ENCODE measurements around the gene TRABD2B. TPM values are rescaled to one million over a fixed set of nuclear protein-coding genes. Genes with fewer than 3 reads are reported as not detected.

The TRABD2B gene
- total and polyA plus RNA-seq, 2 of the 4 experiments (the other 2 are of a cell fraction) = not detected

GRCh38 chr1:47777322-47777721, 219.9 kb downstream of the TRABD2B start:
- Histone ChIP-seq H3K9me1 (ENCODE audit: insufficient read depth, low read length) (no peaks in the 10 kb centered on the region), H3K18ac (ENCODE audit: low read depth, low read length) (no peak overlapping the region), H4K5ac (ENCODE audit: low read depth, low read length) (no peak overlapping the region), H4K91ac (ENCODE audit: insufficient read depth, low read depth, low read length) (no peak overlapping the region), H2BK15ac (ENCODE audit: low read depth, low read length) (no peak overlapping the region), H3K4me1 (ENCODE audit: control insufficient read depth, insufficient read depth, low read length) (no peaks in the 10 kb centered on the region), H4K20me1 (ENCODE audit: insufficient read depth, low read length) (no peaks in the 10 kb centered on the region), H3K27me3 (ENCODE audit: control insufficient read depth, insufficient read depth, low read length) (no peaks in the 10 kb centered on the region), H2AK5ac (ENCODE audit: low read depth, low read length) (no peak overlapping the region), H3K27ac (ENCODE audit: insufficient read depth, low read length) (no peak overlapping the region), H2BK120ac (ENCODE audit: low read depth, low read length) (no peak overlapping the region), H3K23ac (ENCODE audit: low read depth, low read length) (no peak overlapping the region), H3K14ac (replicated peaks; ENCODE audit: low read depth, low read length) (no peak overlapping the region), H2AK9ac (replicated peaks; ENCODE audit: low read depth, low read length, poor library complexity) (no peak overlapping the region), H2AFZ (replicated peaks; ENCODE audit: low read length, poor library complexity) (no peak overlapping the region), H3K9ac (ENCODE audit: low read depth, low read length) (no peak overlapping the region), H3K79me1 (ENCODE audit: low read depth in 1 of 2, low read length in 2 of 2) (no peaks in the 10 kb centered on the region), H2BK20ac (ENCODE audit: low read depth, low read length) (no peak overlapping the region), H3K4me2 (ENCODE audit: low read depth, low read length) (no peak overlapping the region), H3K4me3 (ENCODE audit: insufficient read depth, low read depth, low read length) (no peak overlapping the region), H3K9me3 (ENCODE audit: control insufficient read depth, insufficient read depth, low read length) (no peaks in the 10 kb centered on the region), H4K8ac (ENCODE audit: low read depth in 2 of 2, low read length in 2 of 2) (no peak overlapping the region), H3K4ac (ENCODE audit: low read depth, low read length) (no peak overlapping the region), H3K36me3 (ENCODE audit: control insufficient read depth, insufficient read depth, low read length) (no peaks in the 10 kb centered on the region), H2BK5ac (ENCODE audit: low read depth, low read length, poor library complexity, severe bottlenecking) (no peak overlapping the region), H3K56ac (ENCODE audit: extremely low read depth, insufficient read depth, low read length) (no peak overlapping the region)
- ChIA-PET CTCF (no interaction called here), POLR2A (ENCODE audit: unreplicated experiment) (no interaction called here)
- DNase-seq (no peak), ATAC-seq (ENCODE audit: low read depth) (no peak)
- dilution Hi-C loops (cut with HindIII; ENCODE audit: low sequenced_read_pairs, unreplicated experiment) (no loop called here), in situ Hi-C loops (cut with MboI; ENCODE audit: low sequenced_read_pairs) (no loop called here), intact Hi-C loops (cut with micrococcal nuclease) (no loop called here)
- TF ChIP-seq MAZ (IDR thresholded peaks at IDR 0.05; ENCODE audit: borderline replicate concordance, low read depth, low read length) (no peak), BHLHE40 (IDR thresholded peaks at IDR 0.05; ENCODE audit: low read depth, low read length) (no peak), FOS (IDR thresholded peaks at IDR 0.05; ENCODE audit: low read depth, low read length) (no peak), MAFK (IDR thresholded peaks at IDR 0.05; ENCODE audit: low read depth, low read length) (no peak), MXI1 (IDR thresholded peaks at IDR 0.05; ENCODE audit: borderline replicate concordance, low read depth, low read length) (no peak), SMC3 (IDR thresholded peaks at IDR 0.05; ENCODE audit: low read depth, low read length) (no peak), POLR2A (IDR thresholded peaks at IDR 0.05; ENCODE audit: low read depth, low read length) (no peak), CEBPB (IDR thresholded peaks at IDR 0.05; ENCODE audit: low read depth, low read length) (no peak), RAD21 (IDR thresholded peaks at IDR 0.05; ENCODE audit: low read length) (no peak), CTCF (conservative IDR thresholded peaks at IDR 0.05; ENCODE audit: low read depth, low read length) (no peak), RCOR1 (IDR thresholded peaks at IDR 0.05; ENCODE audit: insufficient replicate concordance, low read length) (no peak), ELK1 (IDR thresholded peaks at IDR 0.05; ENCODE audit: borderline replicate concordance, low read depth, low read length) (no peak), USF2 (IDR thresholded peaks at IDR 0.05; ENCODE audit: low read depth, low read length) (no peak), CHD1 (IDR thresholded peaks at IDR 0.05; ENCODE audit: low read depth, low read length) (no peak), NFE2L2 (IDR thresholded peaks at IDR 0.05; ENCODE audit: low read depth, low read length) (no peak), RFX5 (IDR thresholded peaks at IDR 0.05; ENCODE audit: low read depth, low read length) (no peak)
- no TSS peak for BruUV-seq (replicated peaks)
- 38% methylated on average over 1 of the region's 6 CpGs; no CpG with 5 or more reads in 1 of the 2 experiments for whole genome bisulfite sequencing, 2 experiments (ENCODE audit: extremely low coverage in 2 of 2, insufficient read length in 1 of 2)
